GM12892 (cell line): ENCODE results near the gene TRIM3.

Source experiments
- POLR2A ChIP-seq: IDR thresholded peaks from 2 replicates; pipeline ENCODE4 v1.6.1; 2011; ENCODE audit warnings: low read depth, low read length, control low read depth
- POLR2AphosphoS5 ChIP-seq: IDR thresholded peaks from 2 replicates; pipeline ENCODE4 v1.6.1; 2011; ENCODE audit warnings: low read depth, low read length, control low read depth

GRCh38 chr11:6473451-6474412 is at the start of gene TRIM3:
- TF ChIP-seq POLR2AphosphoS5 (no peak), POLR2A (peak; percentile 59; the same call in 1 of the 2 replicates)
